ENCODE results near the gene GDI1.
"Not testable (repeated sequence)": the region's sequence is repeated elsewhere in the genome, so short reads cannot be mapped to it uniquely, and the experiment has no call there.

The GDI1 gene

GRCh38 chrX:154436983-154437752 is at the start of gene GDI1:
Gene GDI1 (plus strand): TSS chrX:154437154. CDS start chrX:154437255, 101 bp downstream.
- peak; percentile 59 for DNase-seq

GRCh38 chrX:154388094-154388493 is 48.9 kb upstream of the GDI1 start:
- DNase-seq: not testable (repeated sequence)

GRCh38 chrX:154388649-154389048 is 48.3 kb upstream of the GDI1 start:
- not testable (repeated sequence) for DNase-seq

- not testable (repeated sequence) for DNase-seq
Observed at GRCh38 chrX:154389812-154390747, 46.9 kb upstream of the GDI1 start.

- DNase-seq: not testable (repeated sequence)
Observed at GRCh38 chrX:154396363-154396762, 40.6 kb upstream of the GDI1 start.

- DNase-seq: peak; percentile 77
Observed at GRCh38 chrX:154396973-154397887, 39.7 kb upstream of the GDI1 start.

GRCh38 chrX:154397888-154398667 is 38.9 kb upstream of the GDI1 start, which contains the start of gene RPL10:
Gene RPL10 (plus strand): TSS chrX:154398377. CDS start chrX:154398520, 143 bp downstream.
- peak; percentile 97 for DNase-seq

GRCh38 chrX:154398668-154399526 is 38.1 kb upstream of the GDI1 start:
- DNase-seq: peak; percentile 79

- DNase-seq: no peak
Observed at GRCh38 chrX:154399527-154400368, 37.2 kb upstream of the GDI1 start.

GRCh38 chrX:154400369-154400817 is 36.6 kb upstream of the GDI1 start:
- not testable (repeated sequence) for DNase-seq

GRCh38 chrX:154401045-154401799 is 35.7 kb upstream of the GDI1 start:
- no peak for DNase-seq

GRCh38 chrX:154401918-154402621 is 34.9 kb upstream of the GDI1 start:
- DNase-seq: no peak

- no peak for DNase-seq
Observed at GRCh38 chrX:154402622-154403127, 34.3 kb upstream of the GDI1 start.

- no peak for DNase-seq
Observed at GRCh38 chrX:154403192-154403591, 33.8 kb upstream of the GDI1 start.

- DNase-seq: no peak
Observed at GRCh38 chrX:154403858-154404257, 33.1 kb upstream of the GDI1 start.

GRCh38 chrX:154404625-154405192 is 32.2 kb upstream of the GDI1 start:
- DNase-seq: no peak

GRCh38 chrX:154408659-154409221 is 28.2 kb upstream of the GDI1 start:
- no peak for DNase-seq
